Inferior parietal cortex (tissue), 1 donor: ENCODE measurements around the gene MCL1.
A peak's percentile ranks its signal among the peaks of the same experiment; 100 is the strongest.

Experiments
- DNase-seq: peaks from one replicate; pipeline ENCODE4 v3.0.0-alpha.2; 2016; ENCODE audit errors: extremely low spot score

MCL1 gene

DNA sequence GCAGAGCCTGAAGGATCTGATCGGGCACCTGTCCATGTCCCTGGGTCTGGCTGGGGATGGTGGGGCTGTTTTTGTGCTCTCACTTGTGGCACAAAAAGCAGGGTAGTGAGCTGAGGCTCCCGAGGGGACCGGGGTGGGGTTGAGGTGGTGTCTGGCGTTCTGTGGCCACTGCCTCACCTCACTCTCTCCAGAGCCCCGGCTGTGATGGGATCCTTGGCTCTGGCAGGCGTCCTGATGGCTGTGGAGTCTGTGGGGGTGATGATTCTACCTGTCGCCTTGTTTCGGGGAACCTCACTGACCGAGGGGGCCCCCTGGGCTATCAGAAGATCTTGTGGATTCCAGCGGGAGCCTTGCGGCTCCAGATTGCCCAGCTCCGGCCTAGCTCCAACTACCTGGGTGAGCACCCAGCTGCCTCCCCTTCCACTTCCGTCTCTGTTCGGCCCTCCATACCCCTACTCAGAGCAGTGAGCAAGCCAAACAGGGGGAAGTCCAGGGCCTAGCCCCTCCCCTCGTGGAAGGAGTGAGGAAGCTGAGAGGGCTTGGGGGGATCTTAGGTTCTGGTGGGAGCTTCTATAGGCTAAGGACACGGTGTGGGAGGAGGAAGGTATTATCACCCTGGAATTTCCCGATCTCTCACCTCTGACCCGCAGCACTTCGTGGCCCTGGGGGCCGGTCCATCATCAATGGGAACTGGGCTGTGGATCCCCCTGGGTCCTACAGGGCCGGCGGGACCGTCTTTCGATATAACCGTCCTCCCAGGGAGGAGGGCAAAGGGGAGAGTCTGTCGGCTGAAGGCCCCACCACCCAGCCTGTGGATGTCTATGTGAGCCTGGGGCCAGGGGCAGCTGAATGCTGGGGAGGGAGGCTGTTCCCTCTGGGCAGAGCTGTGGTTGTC, 23.2 kb downstream of the MCL1 start:
- no peak for DNase-seq

- no peak for DNase-seq
Observed at GRCh38 chr1:150555198-150555970, 24.0 kb downstream of the MCL1 start.

GRCh38 chr1:150554086-150554452, 25.3 kb downstream of the MCL1 start:
- DNase-seq: no peak

DNA sequence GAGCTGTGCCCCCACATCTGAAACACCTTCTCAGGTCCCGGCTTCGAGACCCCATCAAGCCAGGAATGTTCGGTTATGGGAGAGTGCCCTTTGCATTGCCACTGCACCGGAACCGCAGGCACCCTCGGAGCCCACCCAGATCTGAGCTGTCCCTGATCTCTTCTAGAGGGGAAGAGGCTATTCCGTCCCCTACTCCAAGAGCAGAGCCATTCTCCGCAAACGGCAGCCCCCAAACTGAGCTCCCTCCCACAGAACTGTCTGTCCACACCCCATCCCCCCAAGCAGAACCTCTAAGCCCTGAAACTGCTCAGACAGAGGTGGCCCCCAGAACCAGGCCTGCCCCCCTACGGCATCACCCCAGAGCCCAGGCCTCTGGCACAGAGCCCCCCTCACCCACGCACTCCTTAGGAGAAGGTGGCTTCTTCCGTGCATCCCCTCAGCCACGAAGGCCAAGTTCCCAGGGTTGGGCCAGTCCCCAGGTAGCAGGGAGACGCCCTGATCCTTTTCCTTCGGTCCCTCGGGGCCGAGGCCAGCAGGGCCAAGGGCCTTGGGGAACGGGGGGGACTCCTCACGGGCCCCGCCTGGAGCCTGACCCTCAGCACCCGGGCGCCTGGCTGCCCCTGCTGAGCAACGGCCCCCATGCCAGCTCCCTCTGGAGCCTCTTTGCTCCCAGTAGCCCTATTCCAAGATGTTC, 25.9 kb downstream of the MCL1 start:
- no peak for DNase-seq

- no peak for DNase-seq
Observed at GRCh38 chr1:150552911-150553289, 26.5 kb downstream of the MCL1 start.

DNA sequence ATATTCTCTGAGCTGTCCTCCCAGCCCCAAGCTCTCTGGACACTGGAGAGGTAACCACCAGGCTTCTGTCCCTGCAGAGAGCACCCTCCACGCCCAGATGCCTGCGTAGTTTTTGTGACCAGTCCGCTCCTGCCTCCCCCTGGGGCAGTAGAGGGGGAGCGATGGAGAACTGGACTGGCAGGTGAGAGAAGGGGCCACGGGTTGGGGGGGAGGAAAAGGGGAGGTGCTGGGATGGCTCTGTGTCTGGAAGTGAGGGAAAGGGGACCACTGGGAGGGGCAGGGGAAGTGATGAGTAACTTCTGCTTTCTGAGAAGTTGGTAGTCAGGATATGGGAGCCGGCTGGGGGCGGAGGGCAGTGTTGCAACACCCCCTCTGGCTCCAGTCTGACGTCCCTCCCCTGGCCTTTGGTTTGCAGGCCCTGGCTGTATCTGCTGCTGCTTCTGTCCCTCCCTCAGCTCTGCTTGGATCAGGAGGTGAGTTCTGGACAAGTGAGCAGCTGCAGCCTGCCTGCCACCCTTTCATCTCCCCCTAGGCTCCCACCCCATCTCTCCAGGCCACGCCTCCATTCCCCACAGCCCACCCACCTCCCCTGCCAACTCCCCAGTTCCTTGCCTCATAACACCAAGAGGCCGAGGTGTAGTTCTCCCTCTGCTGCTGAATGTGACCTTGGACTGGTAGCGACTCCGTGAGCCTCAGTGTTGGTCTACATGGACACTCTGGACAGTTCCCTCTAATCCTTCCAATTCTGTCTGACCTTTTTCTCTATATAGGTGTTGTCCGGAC, 27.1 kb downstream of the MCL1 start:
- DNase-seq: no peak

DNA sequence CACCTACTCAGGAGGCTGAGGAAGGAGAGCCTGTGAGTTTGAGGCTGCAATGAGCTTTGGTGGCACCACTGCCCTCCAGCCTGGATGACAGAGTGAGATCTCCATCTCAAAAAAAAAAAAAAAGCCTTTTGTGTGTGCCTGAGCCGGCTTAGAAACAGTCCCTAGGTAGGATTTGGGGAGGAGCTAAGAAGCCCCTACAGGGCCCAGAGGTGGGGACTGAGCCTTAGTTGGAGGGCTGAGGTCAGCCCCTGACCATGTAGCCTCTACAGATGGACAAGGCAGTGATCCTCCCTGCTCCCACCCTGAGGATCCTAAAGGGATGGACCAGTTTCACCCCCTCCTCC, 27.7 kb downstream of the MCL1 start:
- no peak for DNase-seq

DNA sequence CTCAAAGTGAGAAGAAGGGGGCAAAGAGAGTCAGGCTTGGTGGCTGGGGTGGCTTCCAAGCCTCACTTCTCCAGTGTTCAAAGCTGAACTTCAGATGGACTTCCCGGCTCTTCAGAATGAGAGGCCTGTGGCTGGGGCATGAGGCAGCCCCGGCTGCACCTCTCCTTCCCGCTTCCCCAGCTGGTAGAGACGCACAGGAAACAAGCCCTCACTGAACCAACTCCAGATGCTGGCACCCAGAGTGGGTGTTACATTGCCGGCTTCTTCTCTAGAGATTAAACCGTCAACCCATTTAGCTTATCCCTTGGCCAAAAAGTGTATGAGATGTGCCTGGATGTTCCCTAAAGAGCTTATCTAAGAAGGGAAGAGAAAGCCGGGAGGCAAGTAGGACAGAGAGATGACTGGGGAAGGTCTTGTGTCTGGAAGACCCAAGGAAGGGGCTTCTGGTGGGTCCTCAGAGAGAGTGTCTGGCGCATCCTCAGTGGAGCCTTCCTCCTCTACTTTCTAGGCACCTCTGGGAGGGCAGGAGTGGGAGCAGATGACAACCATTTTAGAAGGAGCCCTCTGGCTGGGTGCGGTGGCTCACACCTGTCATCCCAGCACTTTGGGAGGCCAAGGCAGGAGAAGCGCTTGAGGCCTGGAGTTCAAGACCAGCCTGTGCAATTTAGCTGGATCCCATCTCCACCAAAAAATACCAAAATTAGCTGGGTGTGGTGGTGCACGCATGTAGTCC, 28.2 kb downstream of the MCL1 start:
- no peak for DNase-seq

- DNase-seq: no peak
Observed at GRCh38 chr1:150550222-150551050, 29.0 kb downstream of the MCL1 start.

- DNase-seq: no peak
Observed at GRCh38 chr1:150549496-150550221, 29.8 kb downstream of the MCL1 start.

DNA sequence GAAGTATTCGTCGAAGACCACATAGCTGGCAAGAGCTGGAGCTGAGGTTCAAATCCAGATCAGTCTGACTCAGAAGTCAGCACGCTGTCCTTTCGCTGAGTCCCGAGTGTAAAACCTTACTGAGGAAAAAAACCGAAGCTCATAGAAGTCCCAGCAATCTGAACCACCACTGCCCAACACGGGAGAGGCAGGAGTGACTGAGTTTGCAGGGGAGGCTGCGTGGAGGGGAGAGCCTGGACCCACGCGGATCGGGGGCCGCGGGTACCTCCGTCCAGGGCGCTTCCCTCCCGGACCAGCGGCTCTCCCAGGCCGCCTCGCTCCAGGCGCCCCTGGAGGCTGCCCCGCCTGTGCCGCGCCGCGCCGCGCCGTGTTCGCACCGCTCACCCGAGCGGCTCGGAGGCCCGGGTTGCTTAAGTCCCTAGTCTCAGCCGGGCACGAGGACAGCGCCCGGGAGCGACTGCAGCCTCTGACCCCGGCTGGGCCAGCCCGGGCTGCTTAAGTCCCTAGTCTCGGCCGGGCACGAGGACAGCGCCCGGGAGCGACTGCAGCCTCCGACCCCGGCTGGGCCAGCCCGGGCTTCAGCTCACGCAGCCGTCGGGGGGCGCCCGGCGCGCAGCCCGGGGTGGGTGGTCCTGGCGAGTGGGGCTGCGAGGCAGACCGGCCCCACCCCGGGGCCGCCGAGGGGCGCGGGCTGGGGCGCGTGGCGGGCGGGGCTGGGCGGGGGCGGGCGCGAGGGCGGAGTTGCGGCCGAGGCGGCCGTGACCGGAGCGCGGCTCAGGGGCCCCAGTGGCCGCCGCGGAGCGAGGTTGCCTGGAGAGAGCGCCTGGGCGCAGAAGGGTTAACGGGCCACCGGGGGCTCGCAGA, 30.5 kb downstream of the MCL1 start, which contains the start of gene ADAMTSL4:
ADAMTSL4 (plus strand) TSS at position 777 of the 864 bp plus-strand sequence. CDS start 2,881 bp downstream, outside the sequence.
- no peak for DNase-seq

DNA sequence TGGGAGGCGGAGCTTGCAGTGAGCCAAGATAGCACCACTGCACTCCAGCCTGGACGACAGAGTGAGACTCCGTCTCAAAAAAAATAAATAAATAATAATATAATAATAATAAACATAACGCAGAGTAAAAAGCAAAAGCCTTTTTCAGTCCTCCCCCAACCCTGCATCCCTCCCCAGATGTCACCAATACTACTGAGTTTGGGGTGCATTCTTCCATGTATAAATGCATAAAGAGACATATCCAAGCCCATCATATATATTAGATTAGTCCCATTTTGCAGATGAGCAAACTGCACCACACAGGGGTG, 31.1 kb downstream of the MCL1 start:
- no peak for DNase-seq

DNA sequence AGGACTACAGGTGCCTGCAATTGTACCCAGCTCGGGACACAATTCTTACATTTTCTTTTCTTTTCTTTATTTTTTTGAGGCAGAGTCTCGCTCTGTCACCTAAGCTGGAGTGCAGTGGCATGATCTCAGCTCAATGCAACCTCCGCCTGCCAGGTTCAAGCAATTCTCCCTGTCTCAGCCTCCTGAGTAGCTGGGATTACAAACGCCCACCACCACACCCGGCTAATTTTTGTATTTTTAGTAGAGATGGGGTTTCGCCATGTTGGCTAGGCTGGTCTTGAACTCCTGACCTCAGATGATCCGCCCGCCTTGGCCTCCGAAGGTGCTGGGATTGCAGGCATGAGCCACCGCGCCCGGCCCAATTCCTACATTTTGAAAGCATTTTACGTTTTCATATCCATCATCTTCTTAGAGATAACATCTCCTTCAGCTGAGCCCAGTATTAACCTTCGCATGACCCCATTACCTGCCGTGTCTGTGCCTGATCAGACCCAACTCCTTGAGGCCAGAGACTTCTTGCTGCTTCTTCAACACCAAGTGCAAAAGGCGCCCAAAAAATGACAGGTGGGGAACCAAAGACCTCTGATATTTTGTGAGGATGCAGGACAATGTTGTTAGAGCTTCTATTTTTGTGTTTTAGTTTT, 33.0 kb downstream of the MCL1 start:
- DNase-seq: no peak

- peak; percentile 31 for DNase-seq
Observed at GRCh38 chr1:150545486-150546032, 33.9 kb downstream of the MCL1 start.

DNA sequence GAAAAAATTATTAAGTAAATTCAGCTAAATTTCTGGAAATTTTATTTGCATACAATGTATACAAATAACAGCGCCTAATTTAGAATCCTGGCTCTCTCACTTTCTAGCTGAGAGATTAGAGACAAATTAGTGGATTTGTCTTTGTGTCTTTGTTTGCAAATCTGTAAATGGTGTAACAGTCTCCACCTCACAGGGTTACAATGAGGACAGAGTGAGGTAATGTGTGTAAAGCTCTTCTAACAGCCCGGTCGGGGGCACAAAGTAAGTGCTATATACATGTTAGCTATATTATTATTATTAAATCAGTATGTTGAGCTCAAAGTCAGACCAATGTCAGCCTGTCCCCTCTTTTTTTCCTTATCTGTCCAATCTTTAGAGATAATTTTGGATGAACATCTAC, 35.2 kb downstream of the MCL1 start:
- DNase-seq: no peak

DNA sequence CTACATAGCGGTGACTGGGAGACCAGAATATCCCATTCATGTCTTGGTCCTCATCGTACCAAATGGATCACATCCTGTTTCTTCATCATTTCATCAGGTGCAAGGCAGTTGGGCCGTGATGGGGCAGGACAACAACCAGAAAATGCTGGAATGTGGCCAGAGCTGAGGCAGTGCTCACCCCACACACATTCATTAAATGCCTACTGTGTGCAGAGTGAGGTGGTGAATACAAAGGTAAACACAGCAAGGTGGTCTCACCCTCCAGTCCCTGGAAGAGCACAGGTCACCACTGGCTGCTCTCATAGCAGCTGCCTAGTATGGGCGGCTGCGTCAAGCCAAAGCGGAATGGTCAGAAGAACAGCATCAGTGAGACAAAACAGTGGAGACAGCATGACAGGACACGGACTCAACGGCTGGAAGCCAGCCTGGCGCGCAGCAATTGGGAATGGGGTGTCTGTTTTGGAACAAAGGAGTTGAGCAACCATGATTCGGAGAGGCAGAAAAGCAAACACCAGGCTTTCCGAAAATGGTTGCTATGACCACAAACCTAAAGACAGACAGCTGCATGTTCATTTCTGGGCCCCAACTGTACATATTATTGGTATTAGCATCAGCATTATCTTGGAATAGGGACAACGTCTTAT, 35.8 kb downstream of the MCL1 start:
- no peak for DNase-seq
